ENCODE data around the gene COL4A2.

Gene COL4A2

DNA sequence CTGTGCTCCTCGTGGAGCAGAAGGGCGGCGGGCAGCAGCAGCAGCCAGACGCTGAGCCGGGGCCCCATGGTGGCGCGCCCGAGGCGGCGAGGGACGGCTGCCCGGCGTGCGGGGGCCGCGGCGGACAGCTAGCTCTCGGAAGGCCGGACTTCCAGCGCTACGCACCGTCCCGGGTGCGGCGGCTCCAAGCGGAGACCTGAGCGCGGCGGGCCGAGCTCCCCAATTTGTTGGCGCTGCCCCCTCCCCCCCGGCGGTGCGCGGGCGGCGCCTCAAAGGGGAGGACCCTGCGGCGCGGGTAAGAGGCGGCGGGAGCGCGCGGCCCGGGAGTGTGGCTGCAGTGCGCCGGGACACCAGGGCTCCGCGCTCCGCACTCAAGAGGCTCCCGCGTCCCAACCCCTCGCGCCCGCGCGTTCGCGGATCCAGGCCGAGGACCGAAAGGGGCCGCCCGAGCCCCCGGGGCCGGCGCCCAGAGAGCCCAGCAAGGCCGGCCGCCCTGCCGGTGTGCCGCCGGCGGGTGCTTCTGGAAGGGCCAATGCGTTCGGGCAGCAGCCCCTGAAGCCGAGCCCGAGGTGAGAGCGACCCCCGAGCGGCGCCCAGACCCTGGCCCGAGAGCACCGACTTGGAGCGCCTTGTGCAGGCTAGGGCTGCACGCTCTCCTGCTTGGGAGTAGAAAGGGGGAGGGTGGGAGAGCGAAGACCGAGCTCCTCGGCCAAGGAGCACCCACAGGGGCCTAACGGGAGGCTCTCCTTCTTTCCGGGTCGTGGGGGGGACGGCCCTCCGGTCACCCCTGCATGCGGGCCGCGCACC, at the start of gene COL4A2, which contains the start of gene COL4A1:
Gene COL4A2, plus strand, starts transcription at position 325 of the 807 bp plus-strand sequence. CDS start 620 bp downstream, outside the sequence.
Gene COL4A1, minus strand, starts transcription at position 198 of the 807 bp plus-strand sequence. Its CDS starts 130 bp downstream, at position 68.
- Histone ChIP-seq H3K4me3 (ENCODE audit: low read depth, low read length) (peak within 1 kb of the TSS; percentile 77), H3K36me3 (peaks cover 13% of the 10 kb centered on the region), H3K9me3 (ENCODE audit: severe bottlenecking) (no peaks in the 10 kb centered on the region), H3K27ac (peak within 1 kb of the TSS; percentile 31), H3K27me3 (ENCODE audit: insufficient read depth, low read depth, severe bottlenecking) (peaks cover 4% of the 10 kb centered on the region)
- DNase-seq, result peak; percentile 79
- TF ChIP-seq, protein P1, sequence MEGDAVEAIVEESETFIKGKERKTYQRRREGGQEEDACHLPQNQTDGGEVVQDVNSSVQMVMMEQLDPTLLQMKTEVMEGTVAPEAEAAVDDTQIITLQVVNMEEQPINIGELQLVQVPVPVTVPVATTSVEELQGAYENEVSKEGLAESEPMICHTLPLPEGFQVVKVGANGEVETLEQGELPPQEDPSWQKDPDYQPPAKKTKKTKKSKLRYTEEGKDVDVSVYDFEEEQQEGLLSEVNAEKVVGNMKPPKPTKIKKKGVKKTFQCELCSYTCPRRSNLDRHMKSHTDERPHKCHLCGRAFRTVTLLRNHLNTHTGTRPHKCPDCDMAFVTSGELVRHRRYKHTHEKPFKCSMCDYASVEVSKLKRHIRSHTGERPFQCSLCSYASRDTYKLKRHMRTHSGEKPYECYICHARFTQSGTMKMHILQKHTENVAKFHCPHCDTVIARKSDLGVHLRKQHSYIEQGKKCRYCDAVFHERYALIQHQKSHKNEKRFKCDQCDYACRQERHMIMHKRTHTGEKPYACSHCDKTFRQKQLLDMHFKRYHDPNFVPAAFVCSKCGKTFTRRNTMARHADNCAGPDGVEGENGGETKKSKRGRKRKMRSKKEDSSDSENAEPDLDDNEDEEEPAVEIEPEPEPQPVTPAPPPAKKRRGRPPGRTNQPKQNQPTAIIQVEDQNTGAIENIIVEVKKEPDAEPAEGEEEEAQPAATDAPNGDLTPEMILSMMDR (IDR thresholded peaks at IDR 0.05; ENCODE audit: low read depth, low read length), result 0 out of 2 replicates have a peak, but pooled peaks have one; percentile 8

DNA sequence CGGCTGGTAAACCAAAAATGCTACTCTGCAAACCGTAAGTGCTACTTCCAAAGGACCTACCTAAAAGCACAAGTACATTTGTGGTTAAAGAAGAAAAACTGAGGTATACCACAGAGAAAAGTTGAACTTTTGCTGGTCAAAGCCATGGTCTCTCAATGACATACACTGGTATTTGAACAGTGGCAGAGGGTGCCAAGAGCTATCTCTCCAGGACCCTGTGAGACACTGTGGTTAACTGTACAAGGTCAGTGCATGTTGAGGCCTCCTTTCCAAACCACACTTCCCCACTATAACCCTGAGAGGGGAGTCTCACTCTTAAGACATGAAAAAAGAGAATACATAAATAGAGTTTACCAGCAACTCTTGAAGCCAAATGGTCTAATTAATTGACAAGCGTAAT, 49.7 kb upstream of the COL4A2 start:
- H3K27me3 ChIP-seq (ENCODE audit: insufficient read depth, low read depth, severe bottlenecking), result no peaks in the 10 kb centered on the region
- TF ChIP-seq, protein P1 (IDR thresholded peaks at IDR 0.05; ENCODE audit: low read depth, low read length), result no peak
- H3K9me3 ChIP-seq (ENCODE audit: severe bottlenecking), result no peaks in the 10 kb centered on the region
- H3K27ac ChIP-seq, result no peak overlapping the region
- no peak overlapping the region for H3K4me3 ChIP-seq (ENCODE audit: low read depth, low read length)
- DNase-seq, result no peak
- no peaks in the 10 kb centered on the region for H3K36me3 ChIP-seq

DNA sequence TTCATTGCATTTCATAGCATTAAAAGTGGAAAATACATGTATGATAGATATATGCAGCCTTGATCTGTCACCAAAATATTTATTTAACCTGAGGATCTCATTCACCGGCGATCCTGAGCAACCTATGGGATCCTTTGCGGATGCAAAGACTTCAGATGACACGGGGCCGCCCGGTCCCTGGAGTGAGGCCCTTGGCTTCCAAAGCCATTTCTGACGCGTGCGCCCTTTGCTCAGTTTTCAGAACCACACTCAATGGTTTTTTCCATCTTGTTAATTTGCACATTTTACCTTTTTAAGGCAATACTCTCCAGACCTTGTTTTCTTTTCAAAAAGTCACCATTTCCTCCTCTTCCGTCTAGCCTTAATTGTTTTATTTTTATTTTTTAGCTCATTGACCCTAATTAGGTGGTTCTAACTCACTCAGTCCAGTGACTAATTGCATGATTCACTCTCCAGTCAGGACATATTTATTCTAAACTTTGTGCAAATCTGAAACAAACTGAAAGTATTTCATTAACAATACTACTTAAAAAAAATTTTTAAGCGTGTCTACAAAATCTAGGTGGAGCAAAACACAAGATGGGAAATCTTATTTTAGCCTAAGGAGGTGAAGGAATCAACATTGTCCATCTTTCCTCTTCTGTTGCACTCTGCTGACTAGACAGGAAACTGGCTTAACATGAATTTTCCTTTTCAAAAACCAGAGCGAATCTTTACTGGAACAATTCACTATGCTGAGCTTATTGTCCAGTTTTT, 48.0 kb upstream of the COL4A2 start:
- DNase-seq, result no peak
- TF ChIP-seq, protein P1 (IDR thresholded peaks at IDR 0.05; ENCODE audit: low read depth, low read length), result no peak
- no peak overlapping the region for H3K27ac ChIP-seq

DNA sequence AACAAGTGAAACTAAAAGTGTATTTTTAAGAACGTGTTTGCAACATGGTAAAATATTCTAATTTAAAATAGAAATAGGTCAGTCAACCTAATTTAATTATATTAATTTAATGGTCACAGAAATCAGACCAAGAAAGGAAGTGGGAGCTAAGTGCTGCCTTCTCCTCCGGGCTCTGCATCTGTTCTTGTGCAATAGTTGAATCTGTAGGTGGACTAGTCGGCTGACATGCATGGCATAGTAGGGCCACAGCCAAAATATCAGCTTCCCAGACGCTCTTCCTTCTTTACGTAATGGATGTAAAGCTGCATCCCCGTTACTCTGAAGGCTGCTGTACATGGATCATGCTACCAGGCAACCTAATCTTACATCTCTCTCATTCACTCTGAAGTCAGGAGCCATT, 47.4 kb upstream of the COL4A2 start:
- no peak overlapping the region for H3K27ac ChIP-seq

More for the DNA sequence above, 48.0 kb upstream of the COL4A2 start:
- no peak overlapping the region for H3K4me3 ChIP-seq (ENCODE audit: low read depth, low read length)
- no peaks in the 10 kb centered on the region for H3K9me3 ChIP-seq (ENCODE audit: severe bottlenecking)
- H3K36me3 ChIP-seq, result no peaks in the 10 kb centered on the region
- H3K27me3 ChIP-seq (ENCODE audit: insufficient read depth, low read depth, severe bottlenecking), result no peaks in the 10 kb centered on the region

DNA sequence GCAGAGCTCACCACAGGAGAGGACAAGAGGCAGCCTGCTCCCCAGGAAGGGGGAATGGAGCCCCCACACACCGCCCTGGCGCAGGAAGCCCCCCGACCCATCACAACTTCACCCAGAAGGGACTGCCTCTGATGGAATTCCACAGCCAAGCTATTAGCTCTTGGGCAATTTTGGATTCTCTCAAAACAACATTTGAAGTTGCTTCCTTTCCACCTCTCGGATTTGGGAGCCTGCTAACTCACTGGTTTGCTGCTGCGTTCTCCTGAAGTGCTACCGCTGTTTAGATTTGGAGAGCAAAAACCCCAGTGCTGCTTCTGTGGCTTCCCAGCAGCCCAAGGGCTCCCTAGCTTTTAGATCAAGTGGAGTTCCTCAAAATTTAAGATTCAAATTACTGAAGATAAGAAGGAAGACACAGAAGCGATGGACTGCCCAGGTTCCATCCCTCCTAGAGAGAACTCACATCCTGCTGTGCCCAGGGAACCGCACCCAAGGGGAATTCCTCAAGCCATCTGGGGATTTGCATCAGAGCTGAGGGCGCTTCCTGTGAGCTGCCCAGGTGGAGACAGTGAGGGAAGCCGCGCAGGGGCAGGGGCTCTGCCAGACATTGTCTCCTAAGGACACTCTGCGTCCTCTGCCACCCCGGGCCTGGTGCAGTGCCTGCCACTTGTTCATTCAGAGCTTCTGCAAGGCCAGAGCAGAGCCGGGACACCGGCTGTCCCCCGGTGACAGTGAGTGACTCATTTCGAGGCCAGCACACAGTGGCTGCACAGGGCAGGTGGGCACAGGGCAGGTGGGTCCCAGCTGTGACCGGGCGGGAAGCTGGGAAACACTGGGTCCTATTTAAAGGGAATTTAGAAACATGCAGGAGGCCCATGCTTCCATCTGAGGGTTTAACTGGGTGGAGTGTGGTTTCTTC, 45.7 kb upstream of the COL4A2 start:
- Histone ChIP-seq H3K4me3 (ENCODE audit: low read depth, low read length) (no peak overlapping the region), H3K27ac (no peak overlapping the region), H3K27me3 (ENCODE audit: insufficient read depth, low read depth, severe bottlenecking) (no peaks in the 10 kb centered on the region), H3K36me3 (no peaks in the 10 kb centered on the region), H3K9me3 (ENCODE audit: severe bottlenecking) (no peaks in the 10 kb centered on the region)
- DNase-seq, result no peak
- TF ChIP-seq, protein P1 (IDR thresholded peaks at IDR 0.05; ENCODE audit: low read depth, low read length), result no peak

More for the DNA sequence above, 47.4 kb upstream of the COL4A2 start:
- no peak for DNase-seq
- TF ChIP-seq, protein P1 (IDR thresholded peaks at IDR 0.05; ENCODE audit: low read depth, low read length), result no peak
- Histone ChIP-seq H3K4me3 (ENCODE audit: low read depth, low read length) (no peak overlapping the region), H3K9me3 (ENCODE audit: severe bottlenecking) (no peaks in the 10 kb centered on the region), H3K27me3 (ENCODE audit: insufficient read depth, low read depth, severe bottlenecking) (no peaks in the 10 kb centered on the region), H3K36me3 (no peaks in the 10 kb centered on the region)

All from WERI-Rb-1 (cell line).